DND-41 (cell line): ENCODE data around the gene TMEM115.

Experiments
- ATAC-seq: fragments of 200-7000 bp; cut with Tn5 transposase; 3 replicates; pipeline ENCODE4 v1.9.1; 2021; ENCODE audit warnings: low read depth; ENCODE audit not compliant: insufficient read depth
- DNase-seq: peaks from one replicate; pipeline ENCODE4 v3.0.0-alpha.2; 2020
- H2AFZ ChIP-seq: 2 replicates; pipeline ENCODE4 v1.6.0; 2012; ENCODE audit warnings: low read depth, low read length
- H3K27ac ChIP-seq: 2 replicates; pipeline ENCODE4 v1.5.1; 2012; ENCODE audit warnings: low read length, inconsistent platforms
- H3K27me3 ChIP-seq: fragments of 200-600 bp; sonication (generic); 2 replicates; pipeline ENCODE4 v1.6.0; 2012; ENCODE audit warnings: low read length, mild to moderate bottlenecking, inconsistent platforms; ENCODE audit not compliant: insufficient read depth, poor library complexity
- H3K36me3 ChIP-seq: 2 replicates; pipeline ENCODE4 v1.5.1; 2012; ENCODE audit warnings: low read length, inconsistent platforms; ENCODE audit not compliant: insufficient read depth
- H3K4me1 ChIP-seq: 2 replicates; pipeline ENCODE4 v1.5.1; 2012; ENCODE audit warnings: mild to moderate bottlenecking, low read length; ENCODE audit not compliant: insufficient read depth
- H3K4me2 ChIP-seq: 2 replicates; pipeline ENCODE4 v1.6.0; 2012; ENCODE audit warnings: mild to moderate bottlenecking, moderate library complexity, low read length, inconsistent platforms; ENCODE audit not compliant: insufficient read depth
- H3K4me3 ChIP-seq, 2 experiments: fragments of 200-600 bp in 1 of 2; shearing (Covaris generic) in 1 of 2; 2 replicates each; pipeline ENCODE4 v1.5.1; 2012 to 2016; ENCODE audit warnings: inconsistent platforms in 2 of 2, low read length in 2 of 2, mild to moderate bottlenecking in 2 of 2, low read depth in 1 of 2, moderate library complexity in 1 of 2
- H3K79me2 ChIP-seq: 2 replicates; pipeline ENCODE4 v1.6.0; 2012; ENCODE audit warnings: low read length, inconsistent platforms; ENCODE audit not compliant: insufficient read depth
- H3K9ac ChIP-seq: 2 replicates; pipeline ENCODE4 v1.6.0; 2012; ENCODE audit warnings: low read depth, mild to moderate bottlenecking, inconsistent platforms, low read length, moderate library complexity
- H3K9me3 ChIP-seq: 2 replicates; pipeline ENCODE4 v1.5.1; 2012; ENCODE audit warnings: low read length, moderate library complexity, mild to moderate bottlenecking, inconsistent platforms; ENCODE audit not compliant: insufficient read depth, severe bottlenecking
- H4K20me1 ChIP-seq: 2 replicates; pipeline ENCODE4 v1.6.0; 2012; ENCODE audit warnings: low read length; ENCODE audit not compliant: insufficient read depth
- CTCF ChIP-seq: IDR thresholded peaks from 2 replicates; pipeline ENCODE4 v1.5.1; 2012; ENCODE audit warnings: borderline replicate concordance, low read length, moderate library complexity, mild to moderate bottlenecking; ENCODE audit not compliant: poor library complexity, severe bottlenecking; ENCODE audit errors: extremely low read depth
- EZH2 ChIP-seq: IDR thresholded peaks from 3 replicates; pipeline ENCODE4 v1.6.1; 2012; ENCODE audit warnings: borderline replicate concordance, low read depth, mild to moderate bottlenecking, moderate library complexity, low read length, inconsistent platforms; ENCODE audit not compliant: severe bottlenecking

Gene TMEM115

GRCh38 chr3:50341996-50342650 is 17.2 kb downstream of the TMEM115 start:
- H3K4me1 ChIP-seq = peaks cover 27% of the 10 kb centered on the region
- DNase-seq (no peak), ATAC-seq (no peak)
- H4K20me1 ChIP-seq = no peaks in the 10 kb centered on the region
- H3K4me2 ChIP-seq = no peak overlapping the region
- TF ChIP-seq CTCF (no peak), EZH2 (no peak)
- no peak overlapping the region for H3K4me3 ChIP-seq
- H3K27ac ChIP-seq = no peak overlapping the region
- H3K79me2 ChIP-seq = peaks cover 17% of the 10 kb centered on the region
- no peak overlapping the region for H3K9ac ChIP-seq
- H2AFZ ChIP-seq = no peak overlapping the region
- H3K36me3 ChIP-seq = no peaks in the 10 kb centered on the region
- H3K9me3 ChIP-seq = no peaks in the 10 kb centered on the region
- peaks cover 4% of the 10 kb centered on the region for H3K27me3 ChIP-seq

GRCh38 chr3:50341537-50341936 is 17.8 kb downstream of the TMEM115 start:
- H4K20me1 ChIP-seq = peaks cover 2% of the 10 kb centered on the region
- peaks cover 4% of the 10 kb centered on the region for H3K27me3 ChIP-seq
- no peak overlapping the region for H3K4me2 ChIP-seq
- H3K4me1 ChIP-seq = peaks cover 28% of the 10 kb centered on the region
- DNase-seq = no peak
- H3K9me3 ChIP-seq = no peaks in the 10 kb centered on the region
- H3K79me2 ChIP-seq = peaks cover 23% of the 10 kb centered on the region
- H3K36me3 ChIP-seq = peaks cover 4% of the 10 kb centered on the region; the same call in 1 of the 2 replicates
- H3K9ac ChIP-seq = no peak overlapping the region
- no peak overlapping the region for H2AFZ ChIP-seq
- no peak for ATAC-seq
- TF ChIP-seq EZH2 (no peak), CTCF (no peak)
- H3K4me3 ChIP-seq = no peak overlapping the region
- no peak overlapping the region for H3K27ac ChIP-seq

- peaks cover 4% of the 10 kb centered on the region for H3K27me3 ChIP-seq
- H4K20me1 ChIP-seq = peaks cover 11% of the 10 kb centered on the region
- peaks cover 11% of the 10 kb centered on the region; the same call in 1 of the 2 replicates for H3K36me3 ChIP-seq
- H3K9me3 ChIP-seq = no peaks in the 10 kb centered on the region
- H3K27ac ChIP-seq = no peak within 1 kb of the TSS
- DNase-seq (peak; percentile 51), ATAC-seq (0 out of 3 replicates have a peak, but pooled peaks have one; percentile 6)
- H3K4me3 ChIP-seq = peak within 1 kb of the TSS in 1 of 2 experiments; percentile 49; a peak in 2 of 4 replicates
- peaks cover 32% of the 10 kb centered on the region for H3K79me2 ChIP-seq
- peak within 1 kb of the TSS; percentile 46 for H3K9ac ChIP-seq
- peak within 1 kb of the TSS; percentile 36; the same call in 1 of the 2 replicates for H2AFZ ChIP-seq
- peak within 1 kb of the TSS; percentile 57 for H3K4me2 ChIP-seq
- H3K4me1 ChIP-seq = peaks cover 36% of the 10 kb centered on the region
- TF ChIP-seq CTCF (no peak), EZH2 (peak; percentile 53)
Measured at GRCh38 chr3:50340448-50341329, 18.6 kb downstream of the TMEM115 start, which contains the start of gene RASSF1. TSS of gene RASSF1 (minus strand) at chr3:50340836. CDS start at chr3:50340805, 31 bp downstream.
